PC-9 (cell line): ENCODE data around the gene SIGLEC9. TPM values are rescaled to one million over a fixed set of nuclear protein-coding genes. Genes with fewer than 3 reads are reported as not detected.

ENCODE experiments used
- BruUV-seq: library from RNA; stranded (reverse); fragments of 400-500 nt; replicated peaks from 2 replicates; lab custom pipeline; 2021; lab: Mats Ljungman, UMichigan
- CTCF ChIA-PET: fragments of 300-600 bp; sonication (Branson Sonifier 250); formaldehyde crosslinking; loops from one replicate; lab custom pipeline; 2022; ENCODE audit warnings: antibody characterized with exemption; lab: Charles Lee
- POLR2A ChIA-PET: fragments of 300-600 bp; sonication (Branson Sonifier 250); formaldehyde crosslinking; loops from one replicate; lab custom pipeline; 2022; ENCODE audit warnings: antibody characterized with exemption; ENCODE audit not compliant: unreplicated experiment; lab: Charles Lee
- DNase-seq, 2 experiments: peaks; one replicate each; pipeline versions ENCODE4 v3.0.0 to v3.0.0-alpha.2; 2015 to 2022; ENCODE audit warnings: mixed read lengths in 1 of 2
- H2AFZ ChIP-seq: fragments of 200-600 bp; sonication (generic); 2 replicates; pipeline ENCODE4 v1.8.1; 2017; ENCODE audit warnings: antibody characterized with exemption
- H3F3A ChIP-seq: fragments of 200-600 bp; sonication (generic); 2 replicates; pipeline ENCODE4 v1.8.1; 2017; ENCODE audit warnings: antibody characterized with exemption, mild to moderate bottlenecking, low read depth; ENCODE audit not compliant: insufficient read depth
- H3K27ac ChIP-seq: fragments of 200-600 bp; sonication (generic); 2 replicates; pipeline ENCODE4 v1.6.1; 2016; ENCODE audit warnings: mixed run types
- H3K27me3 ChIP-seq: fragments of 200-600 bp; sonication (generic); 2 replicates; pipeline ENCODE4 v1.6.1; 2016; ENCODE audit warnings: low read depth, mixed run types; ENCODE audit not compliant: insufficient read depth
- H3K36me3 ChIP-seq: fragments of 200-600 bp; sonication (generic); 2 replicates; pipeline ENCODE4 v1.6.1; 2016; ENCODE audit warnings: low read depth, mixed run types
- H3K4me1 ChIP-seq: fragments of 200-600 bp; sonication (generic); replicated peaks from 2 replicates; pipeline ENCODE4 v1.6.1; 2016; ENCODE audit warnings: mixed run types; ENCODE audit not compliant: insufficient read depth
- H3K4me2 ChIP-seq: fragments of 200-600 bp; sonication (generic); 2 replicates; pipeline ENCODE4 v1.6.1; 2017; ENCODE audit warnings: mixed run types
- H3K4me3 ChIP-seq: fragments of 200-600 bp; sonication (generic); 2 replicates; pipeline ENCODE4 v1.6.1; 2016; ENCODE audit warnings: mixed run types
- H3K79me2 ChIP-seq: fragments of 200-600 bp; sonication (generic); 2 replicates; pipeline ENCODE4 v1.6.1; 2017; ENCODE audit warnings: low read depth, mixed run types
- H3K9me2 ChIP-seq: fragments of 200-600 bp; sonication (generic); 2 replicates; pipeline ENCODE4 v1.8.1; 2017; ENCODE audit warnings: mild to moderate bottlenecking; ENCODE audit not compliant: insufficient read depth
- H3K9me3 ChIP-seq: fragments of 200-600 bp; sonication (generic); 2 replicates; pipeline ENCODE4 v1.8.1; 2016; ENCODE audit warnings: low read depth; ENCODE audit not compliant: insufficient read depth
- H4K20me1 ChIP-seq: fragments of 200-600 bp; sonication (generic); 2 replicates; pipeline ENCODE4 v1.8.1; 2017; ENCODE audit not compliant: insufficient read depth
- EZH2 ChIP-seq: fragments of 200-600 bp; sonication (generic); IDR thresholded peaks from 2 replicates; pipeline ENCODE4 v1.8.0; 2017; ENCODE audit warnings: antibody characterized with exemption, low read depth
- intact Hi-C: fragments of 100-400 bp; cut with micrococcal nuclease; formaldehyde crosslinking; loops from one replicate; pipeline ENCODE4 v1.10.0; 2022; ENCODE audit not compliant: unreplicated experiment
- total RNA-seq: library from RNA; stranded (reverse); gene quantifications from 2 replicates; pipeline ENCODE4 v1.2.3, GENCODE V29; 2021
- TF ChIP-seq, protein P1 (sequence below): fragments of 200-600 bp; sonication (generic); conservative IDR thresholded peaks from 2 replicates; pipeline ENCODE4 v1.6.1; 2017; ENCODE audit warnings: mixed run types, antibody characterized with exemption, mild to moderate bottlenecking, moderate library complexity

The SIGLEC9 gene
- total RNA-seq, 1 experiment from 2014 or later: not detected

DNA sequence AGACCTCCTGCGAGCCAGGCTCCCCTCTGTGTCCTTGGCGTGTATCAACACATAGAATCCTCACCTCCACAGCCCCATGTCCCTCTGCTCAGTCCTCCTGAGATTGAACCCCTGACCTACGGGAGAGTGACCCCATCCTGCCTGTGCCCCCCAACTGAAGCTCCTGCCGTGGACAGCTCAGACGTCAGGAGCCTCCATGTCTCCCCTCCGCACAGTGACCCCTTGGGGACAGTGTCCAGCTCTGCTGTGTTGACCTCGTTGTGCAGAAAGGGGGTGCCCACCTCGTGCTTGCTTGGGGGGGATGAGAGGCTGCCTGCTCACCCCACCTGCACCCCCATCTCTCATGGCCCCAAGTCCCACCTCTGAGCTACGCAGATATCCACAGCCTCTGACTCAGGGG lies 490 bp upstream of the SIGLEC9 start:
- H3K79me2 ChIP-seq: no peaks in the 10 kb centered on the region
- H3F3A ChIP-seq: peaks cover 4% of the 10 kb centered on the region; the same call in 1 of the 2 replicates
- no peaks in the 10 kb centered on the region for H3K9me2 ChIP-seq

DNA sequence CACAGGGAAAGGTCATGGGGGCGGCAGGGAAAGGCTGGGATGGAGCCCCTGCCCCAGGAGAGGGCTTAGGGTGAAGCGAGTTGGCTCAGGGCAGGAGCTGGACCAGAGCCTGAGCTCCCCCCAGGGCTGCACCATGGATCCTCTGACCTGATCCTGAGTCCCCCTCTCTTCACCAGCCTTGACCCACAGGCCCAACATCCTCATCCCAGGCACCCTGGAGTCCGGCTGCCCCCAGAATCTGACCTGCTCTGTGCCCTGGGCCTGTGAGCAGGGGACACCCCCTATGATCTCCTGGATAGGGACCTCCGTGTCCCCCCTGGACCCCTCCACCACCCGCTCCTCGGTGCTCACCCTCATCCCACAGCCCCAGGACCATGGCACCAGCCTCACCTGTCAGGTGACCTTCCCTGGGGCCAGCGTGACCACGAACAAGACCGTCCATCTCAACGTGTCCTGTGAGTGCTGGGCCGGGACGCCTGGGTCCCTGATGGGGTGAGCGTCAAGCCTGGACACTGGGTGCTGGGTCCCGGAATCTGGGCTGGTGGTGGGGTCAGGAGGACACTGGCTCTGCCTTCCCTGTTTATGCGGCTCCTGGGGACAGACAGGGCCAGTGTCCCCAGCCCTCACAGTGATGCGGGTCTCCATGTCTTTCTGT lies 842 bp downstream of the SIGLEC9 start:
- Histone ChIP-seq H4K20me1 (no peaks in the 10 kb centered on the region), H3K4me1 (0 out of 2 replicates have a peak, but pooled peaks cover 9% of the 10 kb centered on the region), H3K4me3 (no peak overlapping the region), H3K79me2 (no peaks in the 10 kb centered on the region), H3K27me3 (peaks cover 97% of the 10 kb centered on the region), H2AFZ (no peak overlapping the region), H3K4me2 (no peak overlapping the region), H3K9me3 (no peaks in the 10 kb centered on the region), H3K36me3 (no peaks in the 10 kb centered on the region), H3K9me2 (no peaks in the 10 kb centered on the region), H3F3A (peaks cover 4% of the 10 kb centered on the region; the same call in 1 of the 2 replicates), H3K27ac (no peak overlapping the region)
- TF ChIP-seq, protein P1, sequence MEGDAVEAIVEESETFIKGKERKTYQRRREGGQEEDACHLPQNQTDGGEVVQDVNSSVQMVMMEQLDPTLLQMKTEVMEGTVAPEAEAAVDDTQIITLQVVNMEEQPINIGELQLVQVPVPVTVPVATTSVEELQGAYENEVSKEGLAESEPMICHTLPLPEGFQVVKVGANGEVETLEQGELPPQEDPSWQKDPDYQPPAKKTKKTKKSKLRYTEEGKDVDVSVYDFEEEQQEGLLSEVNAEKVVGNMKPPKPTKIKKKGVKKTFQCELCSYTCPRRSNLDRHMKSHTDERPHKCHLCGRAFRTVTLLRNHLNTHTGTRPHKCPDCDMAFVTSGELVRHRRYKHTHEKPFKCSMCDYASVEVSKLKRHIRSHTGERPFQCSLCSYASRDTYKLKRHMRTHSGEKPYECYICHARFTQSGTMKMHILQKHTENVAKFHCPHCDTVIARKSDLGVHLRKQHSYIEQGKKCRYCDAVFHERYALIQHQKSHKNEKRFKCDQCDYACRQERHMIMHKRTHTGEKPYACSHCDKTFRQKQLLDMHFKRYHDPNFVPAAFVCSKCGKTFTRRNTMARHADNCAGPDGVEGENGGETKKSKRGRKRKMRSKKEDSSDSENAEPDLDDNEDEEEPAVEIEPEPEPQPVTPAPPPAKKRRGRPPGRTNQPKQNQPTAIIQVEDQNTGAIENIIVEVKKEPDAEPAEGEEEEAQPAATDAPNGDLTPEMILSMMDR: no peak
- ChIA-PET POLR2A (no interaction called here), CTCF (no interaction called here)
- DNase-seq: no peak
- intact Hi-C loops: no loop called here
- BruUV-seq: no TSS peak

More for the DNA sequence above, 490 bp upstream of the SIGLEC9 start:
- intact Hi-C loops: no loop called here
- BruUV-seq: no TSS peak
- CTCF ChIA-PET: no interaction called here
- Histone ChIP-seq H4K20me1 (no peaks in the 10 kb centered on the region), H3K27ac (no peak overlapping the region), H3K4me2 (no peak overlapping the region), H3K4me3 (no peak overlapping the region), H2AFZ (no peak overlapping the region), H3K4me1 (0 out of 2 replicates have a peak, but pooled peaks cover 7% of the 10 kb centered on the region), H3K36me3 (no peaks in the 10 kb centered on the region), H3K9me3 (no peaks in the 10 kb centered on the region), H3K27me3 (peaks cover 97% of the 10 kb centered on the region)
- DNase-seq: no peak
- no peak for TF ChIP-seq EZH2
- TF ChIP-seq, protein P1: no peak
- POLR2A ChIA-PET: no interaction called here

DNA sequence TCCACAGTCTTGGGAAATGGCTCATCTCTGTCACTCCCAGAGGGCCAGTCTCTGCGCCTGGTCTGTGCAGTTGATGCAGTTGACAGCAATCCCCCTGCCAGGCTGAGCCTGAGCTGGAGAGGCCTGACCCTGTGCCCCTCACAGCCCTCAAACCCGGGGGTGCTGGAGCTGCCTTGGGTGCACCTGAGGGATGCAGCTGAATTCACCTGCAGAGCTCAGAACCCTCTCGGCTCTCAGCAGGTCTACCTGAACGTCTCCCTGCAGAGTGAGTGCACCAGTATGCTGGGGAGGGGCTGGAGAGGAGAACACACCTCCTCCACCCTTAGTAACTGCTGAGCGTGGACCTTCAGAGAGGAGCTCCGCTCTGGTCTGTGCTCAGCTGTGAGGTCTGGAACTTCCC lies 2.3 kb downstream of the SIGLEC9 start:
- Histone ChIP-seq H4K20me1 (no peaks in the 10 kb centered on the region), H3K4me3 (no peak overlapping the region), H3F3A (peaks cover 4% of the 10 kb centered on the region; the same call in 1 of the 2 replicates), H3K79me2 (no peaks in the 10 kb centered on the region), H3K27ac (no peak overlapping the region), H3K36me3 (no peaks in the 10 kb centered on the region), H3K4me2 (no peak overlapping the region), H3K27me3 (peaks cover 96% of the 10 kb centered on the region), H3K9me2 (no peaks in the 10 kb centered on the region), H3K4me1 (0 out of 2 replicates have a peak, but pooled peaks cover 9% of the 10 kb centered on the region), H3K9me3 (no peaks in the 10 kb centered on the region), H2AFZ (no peak overlapping the region)
- ChIA-PET CTCF (no interaction called here), POLR2A (no interaction called here)
- no peak for TF ChIP-seq EZH2
- TF ChIP-seq, protein P1: no peak
- DNase-seq: no peak
- BruUV-seq: no TSS peak
- intact Hi-C loops: no loop called here
